Measurements from ENCODE around the gene SYT2. TPM values are rescaled to one million over a fixed set of nuclear protein-coding genes. Genes with fewer than 3 reads are reported as not detected.

Gene SYT2
- total and polyA plus RNA-seq, 2 of the 13 experiments (the other 11 are each of a cell fraction or from before 2014, with no cell fraction given), result not detected

DNA sequence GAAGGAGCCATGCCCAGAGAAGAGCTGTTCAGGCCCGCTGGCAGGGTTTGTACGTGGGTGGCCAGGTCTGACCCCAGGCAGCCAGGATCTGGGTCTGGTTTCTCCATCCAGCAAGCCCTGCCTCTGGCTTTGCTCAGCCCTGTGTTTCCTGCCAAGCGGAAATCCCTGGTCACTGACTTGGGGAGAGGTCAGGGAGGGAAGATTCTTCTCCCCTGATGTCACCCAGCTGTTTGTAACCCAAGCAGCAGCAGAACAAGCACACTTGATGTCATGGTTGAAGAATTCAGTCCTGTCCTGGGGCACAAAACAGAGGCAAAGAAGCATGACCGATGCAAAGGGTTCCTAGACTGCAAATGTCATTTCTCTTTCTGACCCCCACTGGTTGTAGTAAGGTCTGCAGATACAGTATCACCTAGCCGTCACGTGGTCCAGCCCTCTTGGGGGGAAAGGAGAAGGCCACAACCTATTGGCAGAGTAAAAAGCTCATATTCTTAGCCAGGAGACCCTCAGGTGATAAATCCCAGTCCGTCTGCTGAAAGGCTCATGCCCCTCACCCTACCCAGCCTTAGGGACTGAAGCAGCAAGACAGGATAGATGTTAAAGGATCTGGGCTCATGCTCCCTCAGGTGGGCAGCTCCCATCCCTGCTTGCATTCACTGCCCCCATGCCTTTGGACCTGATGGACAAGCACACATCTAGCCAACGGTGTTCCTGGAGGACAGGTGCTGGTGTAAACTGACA lies 120.9 kb downstream of the SYT2 start (continued):
- TF ChIP-seq, protein P1, sequence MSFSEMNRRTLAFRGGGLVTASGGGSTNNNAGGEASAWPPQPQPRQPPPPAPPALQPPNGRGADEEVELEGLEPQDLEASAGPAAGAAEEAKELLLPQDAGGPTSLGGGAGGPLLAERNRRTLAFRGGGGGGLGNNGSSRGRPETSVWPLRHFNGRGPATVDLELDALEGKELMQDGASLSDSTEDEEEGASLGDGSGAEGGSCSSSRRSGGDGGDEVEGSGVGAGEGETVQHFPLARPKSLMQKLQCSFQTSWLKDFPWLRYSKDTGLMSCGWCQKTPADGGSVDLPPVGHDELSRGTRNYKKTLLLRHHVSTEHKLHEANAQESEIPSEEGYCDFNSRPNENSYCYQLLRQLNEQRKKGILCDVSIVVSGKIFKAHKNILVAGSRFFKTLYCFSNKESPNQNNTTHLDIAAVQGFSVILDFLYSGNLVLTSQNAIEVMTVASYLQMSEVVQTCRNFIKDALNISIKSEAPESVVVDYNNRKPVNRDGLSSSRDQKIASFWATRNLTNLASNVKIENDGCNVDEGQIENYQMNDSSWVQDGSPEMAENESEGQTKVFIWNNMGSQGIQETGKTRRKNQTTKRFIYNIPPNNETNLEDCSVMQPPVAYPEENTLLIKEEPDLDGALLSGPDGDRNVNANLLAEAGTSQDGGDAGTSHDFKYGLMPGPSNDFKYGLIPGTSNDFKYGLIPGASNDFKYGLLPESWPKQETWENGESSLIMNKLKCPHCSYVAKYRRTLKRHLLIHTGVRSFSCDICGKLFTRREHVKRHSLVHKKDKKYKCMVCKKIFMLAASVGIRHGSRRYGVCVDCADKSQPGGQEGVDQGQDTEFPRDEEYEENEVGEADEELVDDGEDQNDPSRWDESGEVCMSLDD (CRISPR knock-in tag; IDR thresholded peaks at IDR 0.05; ENCODE audit: borderline replicate concordance), result no peak
- TF ChIP-seq ZNF510 (CRISPR knock-in tag; IDR thresholded peaks at IDR 0.05; ENCODE audit: low read depth) (no peak), SOX6 (IDR thresholded peaks at IDR 0.05) (no peak), SOX6 (CRISPR knock-in tag; IDR thresholded peaks at IDR 0.05) (peak; percentile 16; the same call in 1 of the 2 replicates), ZNF615 (CRISPR knock-in tag; IDR thresholded peaks at IDR 0.05; ENCODE audit: borderline replicate concordance) (no peak), MTF1 (CRISPR knock-in tag; IDR thresholded peaks at IDR 0.05) (no peak), POLR2A (IDR thresholded peaks at IDR 0.05; ENCODE audit: insufficient read depth in 1 of 2, low read depth in 2 of 2, low read length in 2 of 2) (peak in 1 of 2 experiments; percentile 26; a peak in 1 of 4 replicates), ISX (CRISPR knock-in tag; conservative IDR thresholded peaks at IDR 0.05) (no peak), DMAP1 (CRISPR knock-in tag; IDR thresholded peaks at IDR 0.05) (no peak)
- TF ChIP-seq, protein P2, sequence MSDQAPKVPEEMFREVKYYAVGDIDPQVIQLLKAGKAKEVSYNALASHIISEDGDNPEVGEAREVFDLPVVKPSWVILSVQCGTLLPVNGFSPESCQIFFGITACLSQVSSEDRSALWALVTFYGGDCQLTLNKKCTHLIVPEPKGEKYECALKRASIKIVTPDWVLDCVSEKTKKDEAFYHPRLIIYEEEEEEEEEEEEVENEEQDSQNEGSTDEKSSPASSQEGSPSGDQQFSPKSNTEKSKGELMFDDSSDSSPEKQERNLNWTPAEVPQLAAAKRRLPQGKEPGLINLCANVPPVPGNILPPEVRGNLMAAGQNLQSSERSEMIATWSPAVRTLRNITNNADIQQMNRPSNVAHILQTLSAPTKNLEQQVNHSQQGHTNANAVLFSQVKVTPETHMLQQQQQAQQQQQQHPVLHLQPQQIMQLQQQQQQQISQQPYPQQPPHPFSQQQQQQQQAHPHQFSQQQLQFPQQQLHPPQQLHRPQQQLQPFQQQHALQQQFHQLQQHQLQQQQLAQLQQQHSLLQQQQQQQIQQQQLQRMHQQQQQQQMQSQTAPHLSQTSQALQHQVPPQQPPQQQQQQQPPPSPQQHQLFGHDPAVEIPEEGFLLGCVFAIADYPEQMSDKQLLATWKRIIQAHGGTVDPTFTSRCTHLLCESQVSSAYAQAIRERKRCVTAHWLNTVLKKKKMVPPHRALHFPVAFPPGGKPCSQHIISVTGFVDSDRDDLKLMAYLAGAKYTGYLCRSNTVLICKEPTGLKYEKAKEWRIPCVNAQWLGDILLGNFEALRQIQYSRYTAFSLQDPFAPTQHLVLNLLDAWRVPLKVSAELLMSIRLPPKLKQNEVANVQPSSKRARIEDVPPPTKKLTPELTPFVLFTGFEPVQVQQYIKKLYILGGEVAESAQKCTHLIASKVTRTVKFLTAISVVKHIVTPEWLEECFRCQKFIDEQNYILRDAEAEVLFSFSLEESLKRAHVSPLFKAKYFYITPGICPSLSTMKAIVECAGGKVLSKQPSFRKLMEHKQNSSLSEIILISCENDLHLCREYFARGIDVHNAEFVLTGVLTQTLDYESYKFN (CRISPR knock-in tag; conservative IDR thresholded peaks at IDR 0.05), result peak; percentile 41; the same call in 1 of the 2 replicates
- TF ChIP-seq, protein P3, sequence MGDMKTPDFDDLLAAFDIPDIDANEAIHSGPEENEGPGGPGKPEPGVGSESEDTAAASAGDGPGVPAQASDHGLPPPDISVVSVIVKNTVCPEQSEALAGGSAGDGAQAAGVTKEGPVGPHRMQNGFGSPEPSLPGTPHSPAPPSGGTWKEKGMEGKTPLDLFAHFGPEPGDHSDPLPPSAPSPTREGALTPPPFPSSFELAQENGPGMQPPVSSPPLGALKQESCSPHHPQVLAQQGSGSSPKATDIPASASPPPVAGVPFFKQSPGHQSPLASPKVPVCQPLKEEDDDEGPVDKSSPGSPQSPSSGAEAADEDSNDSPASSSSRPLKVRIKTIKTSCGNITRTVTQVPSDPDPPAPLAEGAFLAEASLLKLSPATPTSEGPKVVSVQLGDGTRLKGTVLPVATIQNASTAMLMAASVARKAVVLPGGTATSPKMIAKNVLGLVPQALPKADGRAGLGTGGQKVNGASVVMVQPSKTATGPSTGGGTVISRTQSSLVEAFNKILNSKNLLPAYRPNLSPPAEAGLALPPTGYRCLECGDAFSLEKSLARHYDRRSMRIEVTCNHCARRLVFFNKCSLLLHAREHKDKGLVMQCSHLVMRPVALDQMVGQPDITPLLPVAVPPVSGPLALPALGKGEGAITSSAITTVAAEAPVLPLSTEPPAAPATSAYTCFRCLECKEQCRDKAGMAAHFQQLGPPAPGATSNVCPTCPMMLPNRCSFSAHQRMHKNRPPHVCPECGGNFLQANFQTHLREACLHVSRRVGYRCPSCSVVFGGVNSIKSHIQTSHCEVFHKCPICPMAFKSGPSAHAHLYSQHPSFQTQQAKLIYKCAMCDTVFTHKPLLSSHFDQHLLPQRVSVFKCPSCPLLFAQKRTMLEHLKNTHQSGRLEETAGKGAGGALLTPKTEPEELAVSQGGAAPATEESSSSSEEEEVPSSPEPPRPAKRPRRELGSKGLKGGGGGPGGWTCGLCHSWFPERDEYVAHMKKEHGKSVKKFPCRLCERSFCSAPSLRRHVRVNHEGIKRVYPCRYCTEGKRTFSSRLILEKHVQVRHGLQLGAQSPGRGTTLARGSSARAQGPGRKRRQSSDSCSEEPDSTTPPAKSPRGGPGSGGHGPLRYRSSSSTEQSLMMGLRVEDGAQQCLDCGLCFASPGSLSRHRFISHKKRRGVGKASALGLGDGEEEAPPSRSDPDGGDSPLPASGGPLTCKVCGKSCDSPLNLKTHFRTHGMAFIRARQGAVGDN (CRISPR knock-in tag; IDR thresholded peaks at IDR 0.05), result peak; percentile 33; the same call in 1 of the 2 replicates
- TF ChIP-seq, protein P4, sequence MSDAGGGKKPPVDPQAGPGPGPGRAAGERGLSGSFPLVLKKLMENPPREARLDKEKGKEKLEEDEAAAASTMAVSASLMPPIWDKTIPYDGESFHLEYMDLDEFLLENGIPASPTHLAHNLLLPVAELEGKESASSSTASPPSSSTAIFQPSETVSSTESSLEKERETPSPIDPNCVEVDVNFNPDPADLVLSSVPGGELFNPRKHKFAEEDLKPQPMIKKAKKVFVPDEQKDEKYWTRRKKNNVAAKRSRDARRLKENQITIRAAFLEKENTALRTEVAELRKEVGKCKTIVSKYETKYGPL (CRISPR knock-in tag; IDR thresholded peaks at IDR 0.05), result no peak
- TF ChIP-seq, protein P5, sequence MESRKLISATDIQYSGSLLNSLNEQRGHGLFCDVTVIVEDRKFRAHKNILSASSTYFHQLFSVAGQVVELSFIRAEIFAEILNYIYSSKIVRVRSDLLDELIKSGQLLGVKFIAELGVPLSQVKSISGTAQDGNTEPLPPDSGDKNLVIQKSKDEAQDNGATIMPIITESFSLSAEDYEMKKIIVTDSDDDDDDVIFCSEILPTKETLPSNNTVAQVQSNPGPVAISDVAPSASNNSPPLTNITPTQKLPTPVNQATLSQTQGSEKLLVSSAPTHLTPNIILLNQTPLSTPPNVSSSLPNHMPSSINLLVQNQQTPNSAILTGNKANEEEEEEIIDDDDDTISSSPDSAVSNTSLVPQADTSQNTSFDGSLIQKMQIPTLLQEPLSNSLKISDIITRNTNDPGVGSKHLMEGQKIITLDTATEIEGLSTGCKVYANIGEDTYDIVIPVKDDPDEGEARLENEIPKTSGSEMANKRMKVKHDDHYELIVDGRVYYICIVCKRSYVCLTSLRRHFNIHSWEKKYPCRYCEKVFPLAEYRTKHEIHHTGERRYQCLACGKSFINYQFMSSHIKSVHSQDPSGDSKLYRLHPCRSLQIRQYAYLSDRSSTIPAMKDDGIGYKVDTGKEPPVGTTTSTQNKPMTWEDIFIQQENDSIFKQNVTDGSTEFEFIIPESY (CRISPR knock-in tag; IDR thresholded peaks at IDR 0.05), result 0 out of 2 replicates have a peak, but pooled peaks have one; percentile 25
- TF ChIP-seq, protein P6, sequence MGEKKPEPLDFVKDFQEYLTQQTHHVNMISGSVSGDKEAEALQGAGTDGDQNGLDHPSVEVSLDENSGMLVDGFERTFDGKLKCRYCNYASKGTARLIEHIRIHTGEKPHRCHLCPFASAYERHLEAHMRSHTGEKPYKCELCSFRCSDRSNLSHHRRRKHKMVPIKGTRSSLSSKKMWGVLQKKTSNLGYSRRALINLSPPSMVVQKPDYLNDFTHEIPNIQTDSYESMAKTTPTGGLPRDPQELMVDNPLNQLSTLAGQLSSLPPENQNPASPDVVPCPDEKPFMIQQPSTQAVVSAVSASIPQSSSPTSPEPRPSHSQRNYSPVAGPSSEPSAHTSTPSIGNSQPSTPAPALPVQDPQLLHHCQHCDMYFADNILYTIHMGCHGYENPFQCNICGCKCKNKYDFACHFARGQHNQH (CRISPR knock-in tag; IDR thresholded peaks at IDR 0.05), result no peak
